Ammon's horn (tissue), 1 donor: ENCODE measurements around the gene KRTAP10-8.
A peak's percentile ranks its signal among the peaks of the same experiment; 100 is the strongest.
"Not testable (repeated sequence)": the region's sequence is repeated elsewhere in the genome, so short reads cannot be mapped to it uniquely, and the experiment has no call there.

Source experiments
- DNase-seq: peaks from one replicate; pipeline ENCODE4 v3.0.0-alpha.2; 2016; ENCODE audit warnings: low spot score

Gene KRTAP10-8

GRCh38 chr21:44618504-44618903 lies 6.6 kb downstream of the KRTAP10-8 start:
- DNase-seq, result no peak

- no peak for DNase-seq
Observed at GRCh38 chr21:44618909-44619308, 7.0 kb downstream of the KRTAP10-8 start.

GRCh38 chr21:44619886-44620285 lies 8.0 kb downstream of the KRTAP10-8 start:
- DNase-seq, result no peak

GRCh38 chr21:44623575-44623974 lies 11.7 kb downstream of the KRTAP10-8 start:
- DNase-seq, result no peak

- DNase-seq, result no peak
Observed at GRCh38 chr21:44625756-44626155, 13.9 kb downstream of the KRTAP10-8 start.

GRCh38 chr21:44626262-44626661 lies 14.4 kb downstream of the KRTAP10-8 start:
- DNase-seq, result no peak

- DNase-seq, result no peak
Observed at GRCh38 chr21:44626673-44627143, 14.8 kb downstream of the KRTAP10-8 start, which contains the start of gene KRTAP10-9. Gene KRTAP10-9, plus strand, starts transcription at chr21:44627093. Its CDS starts 79 bp downstream, at chr21:44627172.

GRCh38 chr21:44627181-44627822 lies 15.4 kb downstream of the KRTAP10-8 start:
- DNase-seq, result not testable (repeated sequence)

- DNase-seq, result not testable (repeated sequence)
Observed at GRCh38 chr21:44627831-44628233, 16.0 kb downstream of the KRTAP10-8 start.

GRCh38 chr21:44628707-44629391 lies 17.0 kb downstream of the KRTAP10-8 start:
- DNase-seq, result no peak

GRCh38 chr21:44630440-44630839 lies 18.6 kb downstream of the KRTAP10-8 start:
- no peak for DNase-seq

- DNase-seq, result no peak
Observed at GRCh38 chr21:44632067-44632466, 20.2 kb downstream of the KRTAP10-8 start.

- no peak for DNase-seq
Observed at GRCh38 chr21:44636209-44637017, 24.5 kb downstream of the KRTAP10-8 start.

GRCh38 chr21:44637018-44637850 lies 25.4 kb downstream of the KRTAP10-8 start, which contains the start of gene KRTAP10-10:
Gene KRTAP10-10, plus strand, starts transcription at chr21:44637356. Its CDS starts 62 bp downstream, at chr21:44637418.
- peak; percentile 18 for DNase-seq

GRCh38 chr21:44637851-44638348 lies 26.0 kb downstream of the KRTAP10-8 start:
- DNase-seq, result not testable (repeated sequence)

GRCh38 chr21:44638506-44639330 lies 26.8 kb downstream of the KRTAP10-8 start:
- not testable (repeated sequence) for DNase-seq

GRCh38 chr21:44639331-44639655 lies 27.4 kb downstream of the KRTAP10-8 start:
- DNase-seq, result no peak

- no peak for DNase-seq
Observed at GRCh38 chr21:44640761-44641160, 28.9 kb downstream of the KRTAP10-8 start.

- DNase-seq, result no peak
Observed at GRCh38 chr21:44643741-44644310, 31.9 kb downstream of the KRTAP10-8 start.

- no peak for DNase-seq
Observed at GRCh38 chr21:44644878-44645277, 33.0 kb downstream of the KRTAP10-8 start.
